HepG2 (cell line): ENCODE measurements around the gene SLC13A5. TPM values are rescaled to one million over a fixed set of nuclear protein-coding genes. Genes with fewer than 3 reads are reported as not detected.

Source experiments
- ATAC-seq: fragments of 200-7000 bp; cut with Tn5 transposase; 3 replicates; pipeline ENCODE4 v1.9.1; 2020; ENCODE audit warnings: mild to moderate bottlenecking, moderate library complexity
- BruUV-seq: library from RNA; stranded (reverse); fragments of 400-500 nt; replicated peaks from 2 replicates; lab custom pipeline; 2021; lab: Mats Ljungman, UMichigan
- CTCF ChIA-PET: fragments of 300-600 bp; formaldehyde crosslinking; extraction: SDS; loops from one replicate; lab custom pipeline; 2021; ENCODE audit warnings: low total read pairs, inconsistent platforms, low intra/inter-chr PET ratio; lab: Yijun Ruan, JAX
- POLR2A ChIA-PET: fragments of 350-600 bp; sonication (Branson Sonifier 250); formaldehyde crosslinking; loops from one replicate; lab custom pipeline; 2020; ENCODE audit warnings: antibody characterized with exemption, inconsistent platforms; lab: Yijun Ruan, JAX
- DNase-seq: peaks from one replicate; pipeline ENCODE4 v3.0.0-alpha.2; 2015; ENCODE audit warnings: low spot score
- FAIRE-seq: peaks from 3 replicates; lab custom pipeline; 2011; peaks lifted over from hg19 to GRCh38; lab: Jason Lieb, UNC
- H2AFZ ChIP-seq: one replicate; pipeline ENCODE4 v1.6.1; 2011; ENCODE audit warnings: low read length, inconsistent platforms
- H3K27ac ChIP-seq: fragments of 300-600 bp; 3 replicates; pipeline ENCODE4 v1.8.0; 2011; ENCODE audit warnings: mixed run types, mild to moderate bottlenecking, mixed read lengths, low read length, inconsistent platforms; ENCODE audit not compliant: insufficient read depth; ENCODE audit errors: extremely low read length
- H3K27me3 ChIP-seq, 2 experiments: fragments of 200-600 bp in 1 of 2; 2 replicates in 1 of 2; 3 replicates in 1 of 2; pipeline versions ENCODE4 v1.6.0 to v1.8.0; 2011; ENCODE audit warnings: low read length in 2 of 2, mild to moderate bottlenecking in 2 of 2, moderate library complexity in 2 of 2, inconsistent platforms in 1 of 2; ENCODE audit not compliant: insufficient read depth in 2 of 2, control insufficient read depth in 1 of 2
- H3K36me3 ChIP-seq, 2 experiments: fragments of 200-600 bp in 1 of 2; replicated peaks in 1 of 2; 2 replicates in 1 of 2; 3 replicates in 1 of 2; pipeline versions ENCODE4 v1.5.1 to v1.8.0; 2011; ENCODE audit warnings: low read length in 2 of 2, inconsistent platforms in 1 of 2; ENCODE audit not compliant: insufficient read depth in 2 of 2, control insufficient read depth in 1 of 2
- H3K4me1 ChIP-seq: 2 replicates; pipeline ENCODE4 v1.5.1; 2012; ENCODE audit warnings: low read length, inconsistent platforms; ENCODE audit not compliant: insufficient read depth
- H3K4me2 ChIP-seq: 2 replicates; pipeline ENCODE4 v1.6.0; 2011; ENCODE audit warnings: low read depth, low read length, inconsistent platforms
- H3K4me3 ChIP-seq, 3 experiments: fragments of 200-600 bp in 1 of 3; sonication (generic), shearing (Covaris generic) in 1 of 3; replicated peaks in 1 of 3; 2 replicates each; pipeline ENCODE4 v1.5.1; 2011 to 2016; ENCODE audit warnings: low read length in 3 of 3, inconsistent platforms in 2 of 3, low read depth in 2 of 3, mild to moderate bottlenecking in 2 of 3, control low read depth in 1 of 3, mixed read lengths in 1 of 3; ENCODE audit not compliant: insufficient read depth in 1 of 3
- H3K79me2 ChIP-seq: one replicate; pipeline ENCODE4 v1.6.1; 2011; ENCODE audit warnings: low read length, inconsistent platforms; ENCODE audit not compliant: insufficient read depth
- H3K9ac ChIP-seq: 2 replicates; pipeline ENCODE4 v1.6.0; 2011; ENCODE audit warnings: mild to moderate bottlenecking, low read depth, low read length, inconsistent platforms; ENCODE audit not compliant: insufficient read depth
- H3K9me3 ChIP-seq: 2 replicates; pipeline ENCODE4 v1.5.1; 2012; ENCODE audit warnings: mild to moderate bottlenecking, low read length
- H4K20me1 ChIP-seq: 2 replicates; pipeline ENCODE4 v1.6.0; 2011; ENCODE audit warnings: inconsistent platforms, mild to moderate bottlenecking, low read length, moderate library complexity; ENCODE audit not compliant: insufficient read depth
- EZH2 ChIP-seq: conservative IDR thresholded peaks from 2 replicates; pipeline ENCODE4 v1.6.1; 2012; ENCODE audit warnings: mild to moderate bottlenecking, low read depth, low read length, moderate library complexity
- KDM1A ChIP-seq: IDR thresholded peaks from 2 replicates; pipeline ENCODE4 v1.6.1; 2016; ENCODE audit warnings: missing compliant biosample characterization
- MBNL3 ChIP-seq: fragments of 250-450 bp; sonication (Bioruptor Pico); conservative IDR thresholded peaks from 2 replicates; pipeline ENCODE4 v1.8.0; 2022; ENCODE audit warnings: mild to moderate bottlenecking, inconsistent platforms
- MED8 ChIP-seq: sonication (generic); formaldehyde crosslinking; IDR thresholded peaks from 2 replicates; pipeline ENCODE4 v1.8.1; 2023; ENCODE audit warnings: mild to moderate bottlenecking, missing genetic modification reagents; ENCODE audit not compliant: insufficient replicate concordance
- NFKBIZ ChIP-seq: IDR thresholded peaks from 2 replicates; pipeline ENCODE4 v1.6.1; 2018; ENCODE audit warnings: missing genetic modification reagents, missing compliant biosample characterization
- NR2F2 ChIP-seq: IDR thresholded peaks from 2 replicates; pipeline ENCODE4 v1.6.1; 2012; ENCODE audit warnings: low read depth, inconsistent platforms, borderline replicate concordance
- PLSCR1 ChIP-seq: sonication (generic); formaldehyde crosslinking; IDR thresholded peaks from 2 replicates; pipeline ENCODE4 v1.5.0; 2020; ENCODE audit warnings: missing genetic modification reagents, mild to moderate bottlenecking, borderline replicate concordance
- RFXANK ChIP-seq: IDR thresholded peaks from 2 replicates; pipeline ENCODE4 v1.6.1; 2016
- SRSF4 ChIP-seq: fragments of 200-400 bp; formaldehyde crosslinking; IDR thresholded peaks from one replicate; pipeline ENCODE4 v1.6.1; 2018; ENCODE audit warnings: mild to moderate bottlenecking, low read depth, low read length, moderate library complexity; ENCODE audit not compliant: poor library complexity, severe bottlenecking
- ZNF33A ChIP-seq: sonication (generic); formaldehyde crosslinking; IDR thresholded peaks from 2 replicates; pipeline ENCODE4 v1.5.1; 2020; ENCODE audit warnings: missing genetic modification reagents, mild to moderate bottlenecking, moderate library complexity, borderline replicate concordance
- ZNF407 ChIP-seq: sonication (generic); formaldehyde crosslinking; IDR thresholded peaks from one replicate; pipeline ENCODE4 v1.5.1; 2020; ENCODE audit warnings: mild to moderate bottlenecking, missing genetic modification reagents; ENCODE audit errors: not compliant biosample characterization
- ZNF660 ChIP-seq: sonication (generic); formaldehyde crosslinking; IDR thresholded peaks from 2 replicates; pipeline ENCODE4 v1.5.1; 2020; ENCODE audit warnings: mild to moderate bottlenecking, low read depth, missing genetic modification reagents, borderline replicate concordance
- ZNF761 ChIP-seq: sonication (generic); formaldehyde crosslinking; conservative IDR thresholded peaks from 2 replicates; pipeline ENCODE4 v1.4.0; 2020; ENCODE audit warnings: mild to moderate bottlenecking, missing genetic modification reagents
- whole genome bisulfite sequencing: methylation state at CpG from one replicate; pipeline ENCODE4 v1.1.6; 2017; ENCODE audit warnings: low lambda C conversion rate; 5-methylcytosine and 5-hydroxymethylcytosine counted together
- in situ Hi-C: cut with HindIII; loops from 2 replicates; pipeline ENCODE4 v1.10.0; 2017; ENCODE audit warnings: low pct_unique_long_range_greater_than_20kb; ENCODE audit not compliant: extremely low pct_ligation_motif_present
- intact Hi-C: fragments of 100-400 bp; cut with micrococcal nuclease; formaldehyde crosslinking; loops from one replicate; pipeline ENCODE4 v1.10.0; 2022; ENCODE audit not compliant: unreplicated experiment
- polyA plus RNA-seq, 8 experiments: library from polyadenylated mRNA; depleted of rRNA in 3 of 8; stranded (reverse) in 7 of 8; unstranded in 1 of 8; fragments of >200 nt; fragmentation: Illumina TruSeq in 4 of 8; extraction: Trizol in 4 of 8; gene quantifications; 2 replicates each; pipeline versions ENCODE4 v1.2.1 to v1.2.3, GENCODE V29; 2011 to 2016; ENCODE audit warnings: low read depth in 4 of 8, missing spikeins in 1 of 8, mixed read lengths in 1 of 8; ENCODE audit not compliant: insufficient read depth in 1 of 8
- total RNA-seq, 5 experiments: library from RNA; depleted of rRNA; stranded (reverse); fragments of >200 nt; fragmentation: Illumina TruSeq; extraction: Trizol; gene quantifications; 2 replicates each; pipeline ENCODE4 v1.2.3, GENCODE V29; 2016; ENCODE audit warnings: low read depth in 1 of 5

SLC13A5 gene
- total and polyA plus RNA-seq, 2 of the 13 experiments (the other 11 are each of a cell fraction or from before 2014, with no cell fraction given): 42.8 to 310 TPM

GRCh38 chr17:6676802-6677157 lies 36.4 kb downstream of the SLC13A5 start (continued):
- no peak for TF ChIP-seq ZNF407

- ATAC-seq: no peak
- Histone ChIP-seq H3K79me2 (no peaks in the 10 kb centered on the region), H3K9ac (no peak overlapping the region), H3K27ac (no peak overlapping the region), H3K36me3 (no peaks in the 10 kb centered on the region), H4K20me1 (no peaks in the 10 kb centered on the region), H3K9me3 (no peaks in the 10 kb centered on the region), H3K4me3 (no peak overlapping the region; a peak in 1 of 6 replicates), H2AFZ (no peak overlapping the region), H3K4me2 (peak overlapping the region; percentile 89), H3K27me3 (no peaks in the 10 kb centered on the region; a peak in 1 of 5 replicates), H3K4me1 (peaks cover 65% of the 10 kb centered on the region)
- no peak for FAIRE-seq
- WGBS: 92% methylated on average over 8 of the region's 11 CpGs
- intact Hi-C loops: no loop called here
- in situ Hi-C loops: no loop called here
- BruUV-seq: TSS peak; percentile 46
- ChIA-PET POLR2A (interaction anchor here (4.6 to 5.0 kb wide), 2 partner anchors 27 to 37 kb away, joined by 59 to 119 read pairs; partner anchors contain the start of gene SLC13A5), CTCF (no interaction called here)
- no peak for DNase-seq
- no peak for TF ChIP-seq ZNF33A
- no peak for TF ChIP-seq MED8 (CRISPR knock-in tag)
- no peak for TF ChIP-seq NR2F2
- no peak for TF ChIP-seq MBNL3 (CRISPR knock-in tag)
- no peak for TF ChIP-seq KDM1A (CRISPR knock-in tag)
- no peak for TF ChIP-seq SRSF4
- TF ChIP-seq ZNF761 (CRISPR knock-in tag): no peak
- no peak for TF ChIP-seq EZH2
- no peak for TF ChIP-seq ZNF660 (CRISPR knock-in tag)
- no peak for TF ChIP-seq PLSCR1
- TF ChIP-seq NFKBIZ: no peak
- no peak for TF ChIP-seq RFXANK (CRISPR knock-in tag)
Observed at GRCh38 chr17:6675201-6675825, 37.9 kb downstream of the SLC13A5 start.
